HCT116 (cell line): ENCODE measurements around the gene GOLT1A. TPM values are rescaled to one million over a fixed set of nuclear protein-coding genes. Genes with fewer than 3 reads are reported as not detected.
A peak's percentile ranks its signal among the peaks of the same experiment; 100 is the strongest.

Source experiments
- ATAC-seq: fragments of 200-7000 bp; cut with Tn5 transposase; 2 replicates; pipeline ENCODE4 v1.9.1; 2020; ENCODE audit warnings: mild to moderate bottlenecking, moderate library complexity
- BruUV-seq: library from RNA; stranded (reverse); fragments of 400-500 nt; replicated peaks from 2 replicates; lab custom pipeline; 2021; lab: Mats Ljungman, UMichigan
- CTCF ChIA-PET: fragments of 300-600 bp; sonication (Branson Sonifier 250); formaldehyde crosslinking; loops from one replicate; lab custom pipeline; 2021; ENCODE audit warnings: antibody characterized with exemption; lab: Charles Lee
- POLR2A ChIA-PET: fragments of 300-600, 350-600 bp; sonication (Branson Sonifier 250); formaldehyde crosslinking; loops from one replicate; lab custom pipeline; 2021; ENCODE audit warnings: antibody characterized with exemption; lab: Charles Lee
- RAD21 ChIA-PET, 2 experiments: fragments of 300-600 bp; sonication (Branson Sonifier 250); formaldehyde crosslinking; loops; one replicate each; lab custom pipeline; 2023; ENCODE audit warnings: low total read pairs in 2 of 2; ENCODE audit not compliant: uncharacterized antibody in 2 of 2, unreplicated experiment in 2 of 2, low non-redundant PET in 1 of 2; lab: Charles Lee
- DNase-seq: peaks from one replicate; pipeline ENCODE4 v3.0.0-alpha.2; 2010; ENCODE audit warnings: low read depth, low spot score
- H2AFZ ChIP-seq: fragments of 200-600 bp; shearing (Covaris generic), sonication (generic); 2 replicates; pipeline ENCODE4 v1.6.1; 2017; ENCODE audit warnings: low read depth, mixed run types, mixed read lengths, antibody characterized with exemption, low read length; ENCODE audit not compliant: poor library complexity, severe bottlenecking
- H3K27ac ChIP-seq: 2 replicates; pipeline ENCODE4 v1.5.1; 2012; ENCODE audit warnings: low read depth, low read length
- H3K27me3 ChIP-seq: fragments of 200-600 bp; sonication (generic); 2 replicates; pipeline ENCODE4 v1.6.1; 2016; ENCODE audit warnings: mixed run types, low read length, mixed read lengths; ENCODE audit not compliant: insufficient read depth
- H3K36me3 ChIP-seq, 2 experiments: fragments of 200-500 bp in 1 of 2; fragments of 200-600 bp in 1 of 2; sonication (Bioruptor generic) in 1 of 2; sonication (generic) in 1 of 2; 2 replicates each; pipeline versions ENCODE4 v1.5.1 to v1.6.1; 2014 to 2016; ENCODE audit warnings: low read length in 2 of 2, inconsistent platforms in 1 of 2, mixed read lengths in 1 of 2, mixed run types in 1 of 2; ENCODE audit not compliant: insufficient read depth in 2 of 2, control insufficient read depth in 1 of 2
- H3K4me1 ChIP-seq, 2 experiments: fragments of 200-600 bp in 1 of 2; sonication (generic) in 1 of 2; 2 replicates each; pipeline versions ENCODE4 v1.5.1 to v1.6.1; 2012 to 2017; ENCODE audit warnings: low read length in 2 of 2, inconsistent platforms in 1 of 2, mild to moderate bottlenecking in 1 of 2, mixed read lengths in 1 of 2, mixed run types in 1 of 2, moderate library complexity in 1 of 2; ENCODE audit not compliant: insufficient read depth in 2 of 2, control insufficient read depth in 1 of 2
- H3K4me2 ChIP-seq: fragments of 200-600 bp; sonication (generic); 2 replicates; pipeline ENCODE4 v1.6.1; 2017; ENCODE audit warnings: mixed run types, low read length, mixed read lengths
- H3K4me3 ChIP-seq, 2 experiments: fragments of 200-600 bp in 1 of 2; sonication (generic) in 1 of 2; replicated peaks in 1 of 2; 2 replicates each; pipeline ENCODE4 v1.5.1; 2011 to 2016; ENCODE audit warnings: low read length in 2 of 2, control low read depth in 1 of 2, low read depth in 1 of 2, mild to moderate bottlenecking in 1 of 2, mixed read lengths in 1 of 2, mixed run types in 1 of 2
- H3K79me2 ChIP-seq: fragments of 200-600 bp; sonication (generic); 2 replicates; pipeline ENCODE4 v1.6.1; 2017; ENCODE audit warnings: mild to moderate bottlenecking, mixed run types, low read length, moderate library complexity, mixed read lengths; ENCODE audit not compliant: insufficient read depth
- H3K9ac ChIP-seq: fragments of 200-600 bp; sonication (generic); 2 replicates; pipeline ENCODE4 v1.6.1; 2016; ENCODE audit warnings: low read length, mixed read lengths
- H3K9me2 ChIP-seq: fragments of 200-600 bp; sonication (generic), shearing (Covaris generic); 2 replicates; pipeline ENCODE4 v1.6.1; 2017; ENCODE audit warnings: mixed run types, mild to moderate bottlenecking, moderate library complexity; ENCODE audit not compliant: insufficient read depth
- H3K9me3 ChIP-seq, 2 experiments: fragments of 200-500 bp in 1 of 2; fragments of 200-600 bp in 1 of 2; sonication (Bioruptor generic) in 1 of 2; sonication (generic) in 1 of 2; 2 replicates each; pipeline ENCODE4 v1.6.1; 2014 to 2017; ENCODE audit warnings: low read length in 2 of 2, mixed read lengths in 2 of 2, inconsistent platforms in 1 of 2, low read depth in 1 of 2, mild to moderate bottlenecking in 1 of 2, mixed run types in 1 of 2, moderate library complexity in 1 of 2; ENCODE audit not compliant: control insufficient read depth in 1 of 2, insufficient read depth in 1 of 2
- H4K20me1 ChIP-seq: fragments of 200-600 bp; sonication (generic), shearing (Covaris generic); 2 replicates; pipeline ENCODE4 v1.6.1; 2017; ENCODE audit warnings: mixed run types, mild to moderate bottlenecking, moderate library complexity; ENCODE audit not compliant: insufficient read depth
- CEBPB ChIP-seq: IDR thresholded peaks from 2 replicates; pipeline ENCODE4 v1.6.1; 2012; ENCODE audit warnings: low read depth
- CTCF ChIP-seq, 3 experiments: fragments of 200-600 bp in 1 of 3; sonication (generic) in 1 of 3; IDR thresholded peaks in 2 of 3; conservative IDR thresholded peaks in 1 of 3; 2 replicates each; pipeline ENCODE4 v1.5.1; 2012 to 2017; ENCODE audit warnings: low read depth in 2 of 3, low read length in 2 of 3, antibody characterized with exemption in 1 of 3, borderline replicate concordance in 1 of 3, control low read depth in 1 of 3, mild to moderate bottlenecking in 1 of 3, mixed read lengths in 1 of 3, mixed run types in 1 of 3, moderate library complexity in 1 of 3; ENCODE audit not compliant: insufficient read depth in 1 of 3
- EGR1 ChIP-seq: IDR thresholded peaks from 2 replicates; pipeline ENCODE4 v1.6.1; 2012; ENCODE audit warnings: low read depth
- ELF1 ChIP-seq: IDR thresholded peaks from 2 replicates; pipeline ENCODE4 v1.6.1; 2012; ENCODE audit warnings: low read depth, borderline replicate concordance
- EZH2 ChIP-seq: fragments of 200-600 bp; sonication (generic); IDR thresholded peaks from 2 replicates; pipeline ENCODE4 v1.6.1; 2017; ENCODE audit warnings: antibody characterized with exemption, mixed run types
- FOSL1 ChIP-seq: IDR thresholded peaks from 2 replicates; pipeline ENCODE4 v1.6.1; 2012; ENCODE audit warnings: low read depth
- JUND ChIP-seq: IDR thresholded peaks from 2 replicates; pipeline ENCODE4 v1.6.1; 2012
- MAX ChIP-seq: IDR thresholded peaks from 2 replicates; pipeline ENCODE4 v1.6.1; 2012
- POLR2A ChIP-seq: IDR thresholded peaks from 2 replicates; pipeline ENCODE4 v1.7.0; 2011; ENCODE audit warnings: borderline replicate concordance; ENCODE audit not compliant: insufficient read depth, insufficient read length; ENCODE audit errors: extremely low read depth
- POLR2AphosphoS5 ChIP-seq: IDR thresholded peaks from 2 replicates; pipeline ENCODE4 v1.6.1; 2011; ENCODE audit warnings: mild to moderate bottlenecking, low read depth, low read length, moderate library complexity
- RAD21 ChIP-seq: IDR thresholded peaks from 2 replicates; pipeline ENCODE4 v1.6.1; 2012; ENCODE audit warnings: low read depth, mild to moderate bottlenecking
- REST ChIP-seq: IDR thresholded peaks from 2 replicates; pipeline ENCODE4 v1.6.1; 2012; ENCODE audit warnings: low read depth
- SIN3A ChIP-seq: IDR thresholded peaks from 2 replicates; pipeline ENCODE4 v1.6.1; 2012; ENCODE audit warnings: low read depth
- SP1 ChIP-seq: IDR thresholded peaks from 2 replicates; pipeline ENCODE4 v1.6.1; 2012; ENCODE audit warnings: low read depth
- YY1 ChIP-seq: IDR thresholded peaks from 2 replicates; pipeline ENCODE4 v1.6.1; 2011; ENCODE audit warnings: low read length, low read depth, moderate library complexity, mild to moderate bottlenecking; ENCODE audit not compliant: insufficient replicate concordance; ENCODE audit errors: extremely low read depth
- ZBTB33 ChIP-seq: IDR thresholded peaks from 2 replicates; pipeline ENCODE4 v1.6.1; 2011; ENCODE audit warnings: mild to moderate bottlenecking, low read length, moderate library complexity; ENCODE audit not compliant: insufficient replicate concordance; ENCODE audit errors: extremely low read depth
- ZFX ChIP-seq: fragments of 450-650 bp; IDR thresholded peaks from 2 replicates; pipeline ENCODE4 v1.6.1; 2017
- intact Hi-C: fragments of 100-400 bp; cut with micrococcal nuclease; formaldehyde crosslinking; loops from 2 replicates; pipeline ENCODE4 v1.10.0; 2022
- total RNA-seq: library from RNA; stranded (reverse); gene quantifications from one replicate; pipeline ENCODE4 v1.2.1, GENCODE V29; 2021; ENCODE audit not compliant: unreplicated experiment

Gene GOLT1A
- total RNA-seq, 1 experiment from 2014 or later: 8.0 TPM

GRCh38 chr1:204172404-204173029, 41.3 kb downstream of the GOLT1A start (continued):
- no peak for TF ChIP-seq POLR2A

- H3K9ac ChIP-seq: no peak overlapping the region
- TF ChIP-seq EGR1 (no peak; the same call in 1 of the 2 replicates), JUND (peak; percentile 97), MAX (peak; percentile 83), YY1 (peak; percentile 88), RAD21 (peak; percentile 39), POLR2A (no peak), ZBTB33 (peak; percentile 68), CTCF (IDR thresholded peaks at IDR 0.05 in 2 of 3, conservative IDR thresholded peaks at IDR 0.05 in 1 of 3; ENCODE audit: borderline replicate concordance in 1 of 3, insufficient read depth in 1 of 3, low read depth in 2 of 3, low read length in 2 of 3) (no peak), FOSL1 (peak; percentile 98), REST (no peak), SP1 (peak; percentile 99), CEBPB (peak; percentile 99), EZH2 (no peak), ELF1 (no peak; the same call in 1 of the 2 replicates), SIN3A (peak; percentile 95), POLR2AphosphoS5 (peak; percentile 72), ZFX (no peak)
Measured at GRCh38 chr1:204171751-204172178, 42.0 kb downstream of the GOLT1A start.

More at GRCh38 chr1:204171751-204172178, 42.0 kb downstream of the GOLT1A start:
- Histone ChIP-seq H3K79me2 (no peaks in the 10 kb centered on the region), H2AFZ (peak overlapping the region; percentile 24), H3K4me1 (peaks cover 10 to 59% of the 10 kb centered on the region in 2 experiments; a peak in 3 of 4 replicates), H3K4me2 (peak overlapping the region; percentile 53), H3K9me3 (peaks cover 4 to 13% of the 10 kb centered on the region in 2 experiments; a peak in 1 of 4 replicates), H3K27ac (peak overlapping the region; percentile 1; the same call in 1 of the 2 replicates), H3K4me3 (peak overlapping the region in 1 of 2 experiments; percentile 8; a peak in 1 of 4 replicates), H3K27me3 (no peaks in the 10 kb centered on the region), H3K36me3 (no peaks in the 10 kb centered on the region), H4K20me1 (no peaks in the 10 kb centered on the region), H3K9me2 (no peaks in the 10 kb centered on the region)
- ChIA-PET RAD21 (no interaction called here), CTCF (interaction anchor here (1.3 to 3.2 kb wide), 2 partner anchors 10 to 20 kb away, joined by 4 to 15 read pairs; no protein-coding TSS in a partner anchor), POLR2A (interaction anchor here (0.6 kb wide), 1 partner anchor 40 kb away, joined by 3 read pairs; no protein-coding TSS in a partner anchor)
- peak; percentile 81 for DNase-seq
- ATAC-seq: peak; percentile 80
- intact Hi-C loops: no loop called here
- no TSS peak for BruUV-seq
